ENCODE data around the gene NRIP3.
"Not testable (repeated sequence)": the region's sequence is repeated elsewhere in the genome, so short reads cannot be mapped to it uniquely, and the experiment has no call there.

NRIP3 gene

DNA sequence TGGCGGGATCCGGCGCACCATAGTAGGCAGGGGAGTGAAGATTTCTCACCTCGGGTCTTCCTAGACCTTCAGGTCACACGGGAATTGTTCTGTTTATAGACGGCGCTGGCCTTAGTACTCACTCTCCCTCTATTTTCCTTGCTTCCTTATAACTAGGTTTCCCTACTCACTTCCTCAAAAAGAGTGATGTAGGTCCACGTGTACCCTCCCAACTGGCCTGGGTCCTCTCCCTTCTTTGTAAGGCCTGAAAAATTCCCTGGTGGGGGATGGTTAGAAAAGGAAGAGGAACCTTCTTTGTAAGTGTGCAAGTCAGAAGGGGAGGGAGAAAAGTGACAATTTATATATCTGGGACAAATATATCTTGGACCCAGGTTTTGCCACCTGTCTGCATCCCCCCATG lies 36.6 kb downstream of the NRIP3 start:
- FAIRE-seq = no peak

GRCh38 chr11:8964324-8965320 lies 39.2 kb downstream of the NRIP3 start, which contains the start of gene TMEM9B:
TSS of gene TMEM9B (minus strand) at chr11:8964442. CDS start at chr11:8964313, 129 bp downstream.
- FAIRE-seq = no peak

- no peak for FAIRE-seq
Observed at GRCh38 chr11:8963569-8964323, 40.1 kb downstream of the NRIP3 start.

GRCh38 chr11:8962841-8963240 lies 41.0 kb downstream of the NRIP3 start:
- no peak for FAIRE-seq

- no peak for FAIRE-seq
Observed at GRCh38 chr11:8961401-8961800, 42.4 kb downstream of the NRIP3 start.

DNA sequence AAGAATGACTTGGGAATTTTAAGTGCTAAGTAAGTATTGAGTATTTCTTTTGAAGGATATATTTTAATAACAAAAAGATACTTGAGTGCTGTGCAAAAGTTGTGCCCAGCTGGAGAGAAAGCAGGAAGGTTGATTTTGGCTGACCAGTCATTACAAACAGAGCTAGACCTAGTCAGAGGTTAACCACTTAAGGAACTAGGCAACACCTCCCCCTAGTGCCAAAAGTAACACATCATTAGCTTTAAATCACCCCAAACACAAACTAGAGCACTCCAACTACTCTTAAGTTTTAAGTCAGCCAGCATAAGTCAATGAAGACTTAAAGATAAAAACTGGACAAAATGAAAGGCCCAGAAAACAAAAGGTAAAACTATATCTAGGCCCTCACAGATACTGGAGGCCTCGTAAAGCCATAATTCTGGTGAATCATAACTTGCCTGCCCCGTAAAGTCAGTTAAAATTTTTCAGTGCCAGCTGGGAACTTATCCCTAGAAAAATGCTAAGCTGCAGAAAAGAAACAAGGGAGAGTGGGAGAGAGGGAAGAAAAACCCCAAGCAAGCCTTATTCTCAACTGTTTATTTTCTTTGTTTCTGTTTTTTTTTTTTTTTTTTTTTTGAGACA lies 44.1 kb downstream of the NRIP3 start:
- no peak for FAIRE-seq

GRCh38 chr11:8956860-8957259 lies 46.9 kb downstream of the NRIP3 start:
- no peak for FAIRE-seq

GRCh38 chr11:8948886-8949285 lies 54.9 kb downstream of the NRIP3 start:
- FAIRE-seq = no peak

DNA sequence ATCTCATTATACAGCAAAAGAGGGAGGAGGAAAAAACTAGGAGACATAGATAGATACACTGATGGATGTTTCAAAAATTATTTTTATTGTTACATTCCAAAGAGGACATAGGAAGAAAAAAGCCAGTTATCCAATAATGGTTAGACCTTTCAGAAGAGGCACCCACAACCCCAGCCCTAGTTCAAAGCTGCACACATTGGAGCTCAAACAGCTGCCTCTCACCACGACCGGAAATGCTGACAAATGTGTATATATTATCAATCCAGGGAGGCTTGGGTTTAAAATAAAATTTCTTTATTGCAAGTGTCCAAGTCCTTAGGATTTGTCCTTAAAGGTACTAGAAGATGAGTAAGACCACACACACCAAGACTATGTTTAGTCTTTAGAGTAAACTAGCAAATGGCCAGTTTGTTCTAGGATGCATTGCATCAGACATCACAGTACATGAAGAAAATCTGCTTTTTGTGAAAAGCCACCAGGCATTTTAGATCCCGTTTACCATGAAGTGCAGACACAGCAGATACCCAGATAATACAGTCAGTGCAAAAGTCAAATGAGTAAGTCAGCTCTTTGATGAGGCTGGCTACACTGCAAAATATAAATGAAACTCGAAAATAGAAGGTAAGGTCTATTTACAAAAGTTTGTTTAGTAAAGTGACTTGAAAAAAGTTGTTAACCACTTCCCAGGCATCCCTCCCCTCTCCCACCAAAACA lies 56.4 kb downstream of the NRIP3 start:
- no peak for FAIRE-seq

DNA sequence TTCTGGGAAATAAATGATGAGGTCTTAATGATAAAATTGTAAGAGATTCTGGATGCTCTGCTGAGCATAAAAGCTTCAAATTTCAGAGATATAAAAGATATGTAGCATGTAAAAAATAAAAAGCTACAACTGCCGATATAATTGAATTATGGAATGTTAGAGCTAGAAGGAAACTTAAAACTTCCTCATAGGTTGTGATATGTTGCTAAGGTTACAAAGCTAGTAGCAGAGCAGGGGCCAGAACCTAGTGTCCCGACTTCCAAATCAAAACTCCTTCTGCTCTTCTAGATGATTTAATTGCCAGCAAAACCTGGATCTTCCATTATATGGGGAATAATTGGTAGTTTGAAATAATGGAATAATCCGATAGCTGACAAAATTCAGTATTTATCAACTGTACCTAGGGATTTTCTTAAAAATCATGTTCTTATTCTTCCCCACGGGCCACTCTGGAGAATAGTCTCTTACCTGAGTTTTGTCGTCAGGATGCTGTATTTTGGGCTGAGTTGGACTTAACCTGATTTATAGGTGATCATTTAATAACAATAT lies 61.2 kb downstream of the NRIP3 start, which contains the start of gene ASCL3:
ASCL3 (minus strand) TSS at position 499 of the 549 bp plus-strand sequence. CDS start 4,855 bp downstream, outside the sequence.
- FAIRE-seq = no peak

- FAIRE-seq = no peak
Observed at GRCh38 chr11:8941341-8942103, 62.3 kb downstream of the NRIP3 start.

DNA sequence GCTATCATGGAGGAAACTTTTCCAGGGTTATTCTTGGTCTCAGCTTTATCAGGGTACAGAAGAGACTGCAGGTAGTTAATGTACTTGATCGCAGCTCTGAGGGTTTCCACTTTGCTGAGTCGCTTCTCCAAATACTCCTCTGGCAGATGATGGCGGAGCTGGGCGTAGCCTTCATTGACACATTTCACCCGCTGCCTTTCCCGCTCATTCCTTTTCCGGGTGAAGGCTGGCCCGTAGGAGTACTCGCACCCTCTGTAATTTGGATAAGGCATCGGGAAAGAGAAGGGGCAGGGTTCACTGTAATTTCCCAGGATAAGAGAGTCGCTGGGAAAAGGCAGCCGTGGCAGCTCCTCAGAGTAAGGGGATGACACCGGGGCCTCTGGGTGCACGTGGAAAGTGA lies 66.1 kb downstream of the NRIP3 start:
- FAIRE-seq = no peak

DNA sequence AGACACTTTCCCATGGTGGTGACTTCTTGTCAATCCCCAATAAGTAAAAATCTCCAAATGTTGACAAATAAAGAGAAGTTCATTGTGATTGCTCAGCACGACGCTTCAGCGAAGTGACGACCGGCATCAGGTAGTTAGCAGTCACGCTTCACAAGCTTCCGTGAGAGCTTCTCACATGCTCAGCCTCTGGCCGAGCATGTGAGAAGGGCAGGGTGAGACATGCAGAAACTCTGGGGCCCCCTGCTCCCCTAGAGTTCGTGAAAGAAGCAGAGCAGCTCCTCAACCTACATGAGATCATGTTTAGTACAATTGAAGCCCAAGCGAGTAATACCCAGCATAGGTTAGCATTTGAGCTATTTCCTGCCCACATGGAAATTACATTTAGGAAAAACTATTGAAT lies 66.6 kb downstream of the NRIP3 start:
- FAIRE-seq = no peak

DNA sequence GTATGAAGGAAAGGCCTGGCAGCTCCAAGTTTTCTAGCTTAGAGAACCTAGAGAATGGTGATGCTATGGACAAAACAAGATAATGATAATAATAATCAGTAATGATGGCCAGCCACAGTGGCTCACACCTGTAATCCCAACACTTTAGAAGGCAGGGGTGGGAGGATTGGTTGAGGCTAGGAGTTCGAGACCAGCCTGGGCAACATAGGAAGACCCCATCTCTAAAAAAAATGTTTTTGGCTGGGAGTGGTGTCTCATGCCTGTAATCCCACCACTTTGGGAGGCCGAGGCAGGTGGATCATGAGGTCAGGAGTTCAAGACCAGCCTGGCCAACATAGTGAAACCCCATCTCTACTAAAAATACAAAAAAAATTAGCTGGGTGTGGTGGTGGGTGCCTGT lies 68.0 kb downstream of the NRIP3 start:
- FAIRE-seq = not testable (repeated sequence)

DNA sequence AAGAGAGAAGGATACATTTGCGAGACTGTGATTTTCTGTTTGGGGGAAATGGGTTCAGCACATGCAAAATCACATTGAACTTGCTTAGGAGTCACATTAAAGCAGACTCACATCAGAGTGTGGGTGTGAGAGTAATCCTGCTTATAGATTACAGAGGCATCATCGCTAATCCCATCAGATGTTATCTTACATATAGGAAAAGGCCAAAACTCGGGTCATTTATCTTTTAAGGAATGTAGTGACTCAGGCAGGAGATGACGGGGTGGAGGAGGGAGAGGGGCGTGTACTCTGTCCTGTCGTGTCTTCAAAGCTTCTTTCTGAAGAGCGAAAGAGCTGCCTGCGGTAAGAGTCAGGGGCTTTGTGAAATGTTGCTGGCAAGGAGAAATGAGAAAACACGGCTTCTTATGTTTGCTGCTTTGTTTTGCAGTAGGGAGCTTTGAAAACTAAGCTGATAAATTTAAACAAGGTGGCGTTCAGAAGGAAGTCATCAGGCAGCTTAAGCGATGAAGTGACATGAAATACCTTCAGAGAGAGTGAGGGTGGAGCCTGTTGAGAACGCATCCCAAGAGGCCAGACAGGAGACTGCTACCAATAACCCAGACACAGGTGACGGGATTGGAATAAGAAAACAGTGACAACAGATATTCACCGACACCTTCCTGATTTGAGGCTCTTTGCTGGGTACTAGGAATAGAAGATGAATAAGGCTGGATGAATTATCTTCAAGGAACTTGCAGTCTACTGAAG lies 68.9 kb downstream of the NRIP3 start:
- no peak for FAIRE-seq

DNA sequence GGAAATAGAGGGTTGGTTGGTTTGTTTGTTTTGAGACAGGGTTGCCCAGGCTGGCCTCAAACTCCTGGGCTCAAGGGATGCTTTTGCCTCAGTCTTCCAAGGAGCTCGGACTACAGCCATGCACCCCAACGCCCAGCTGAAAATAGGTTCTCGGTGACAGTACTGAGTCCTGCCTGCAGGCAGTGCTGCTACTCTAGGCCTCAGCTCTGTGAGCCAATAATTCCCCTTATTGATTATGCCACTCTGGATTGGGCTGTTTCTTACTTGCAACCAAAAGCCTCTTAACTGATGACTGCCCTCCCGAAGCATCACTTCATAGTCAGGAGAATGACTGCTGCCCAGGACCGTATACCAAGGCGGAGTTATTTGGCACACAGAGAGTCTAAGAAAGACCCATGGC lies 69.9 kb downstream of the NRIP3 start:
- no peak for FAIRE-seq

DNA sequence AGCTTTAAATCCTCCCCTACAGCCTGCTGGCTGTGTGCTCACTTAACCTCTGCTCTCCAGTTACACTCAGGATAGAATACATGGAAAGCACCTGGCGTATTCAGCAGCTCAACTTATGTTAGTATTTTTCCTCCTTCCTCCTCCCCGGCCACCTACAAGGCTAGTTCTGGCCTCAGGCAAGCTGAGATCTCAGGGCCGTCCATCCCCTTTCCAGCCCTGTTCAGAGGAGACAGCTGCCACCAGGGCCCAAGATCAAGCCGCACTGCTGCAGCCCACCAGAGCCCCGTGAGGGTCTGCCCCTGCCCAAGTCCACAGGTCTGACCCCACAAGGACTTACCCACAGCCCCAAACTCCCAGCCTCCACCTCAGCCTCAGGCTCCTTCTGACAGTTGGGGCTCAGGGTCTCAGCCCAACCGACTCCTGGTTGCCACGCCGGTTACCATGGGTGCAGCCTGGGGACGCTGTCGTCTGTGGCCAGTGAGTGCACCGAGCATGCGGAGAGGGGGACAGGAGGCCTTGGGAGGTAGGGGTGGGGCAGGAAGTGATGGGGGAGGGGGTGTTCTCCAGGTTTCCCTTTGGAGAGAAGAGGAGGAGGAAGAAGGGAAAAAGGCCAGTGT lies 71.1 kb downstream of the NRIP3 start, which contains the start of gene C11orf16:
C11orf16 (minus strand) TSS at position 384 of the 617 bp plus-strand sequence. CDS start 639 bp downstream, outside the sequence.
- FAIRE-seq = no peak

All from A204.1 (cell line).